GM12864 (cell line): Measurements from ENCODE around the gene TM4SF20.

ENCODE experiments used
- DNase-seq: peaks from one replicate; pipeline ENCODE4 v3.0.0-alpha.2; 2011; ENCODE audit warnings: low read depth
- H3K4me3 ChIP-seq: 2 replicates; pipeline ENCODE4 v1.5.1; 2011; ENCODE audit warnings: mild to moderate bottlenecking, low read depth, low read length, control low read depth
- TF ChIP-seq, protein P1 (sequence below): IDR thresholded peaks from 2 replicates; pipeline ENCODE4 v1.5.1; 2011; ENCODE audit warnings: low read depth, mild to moderate bottlenecking, moderate library complexity, low read length, control low read depth, inconsistent platforms; ENCODE audit errors: missing control alignments

Gene TM4SF20

DNA sequence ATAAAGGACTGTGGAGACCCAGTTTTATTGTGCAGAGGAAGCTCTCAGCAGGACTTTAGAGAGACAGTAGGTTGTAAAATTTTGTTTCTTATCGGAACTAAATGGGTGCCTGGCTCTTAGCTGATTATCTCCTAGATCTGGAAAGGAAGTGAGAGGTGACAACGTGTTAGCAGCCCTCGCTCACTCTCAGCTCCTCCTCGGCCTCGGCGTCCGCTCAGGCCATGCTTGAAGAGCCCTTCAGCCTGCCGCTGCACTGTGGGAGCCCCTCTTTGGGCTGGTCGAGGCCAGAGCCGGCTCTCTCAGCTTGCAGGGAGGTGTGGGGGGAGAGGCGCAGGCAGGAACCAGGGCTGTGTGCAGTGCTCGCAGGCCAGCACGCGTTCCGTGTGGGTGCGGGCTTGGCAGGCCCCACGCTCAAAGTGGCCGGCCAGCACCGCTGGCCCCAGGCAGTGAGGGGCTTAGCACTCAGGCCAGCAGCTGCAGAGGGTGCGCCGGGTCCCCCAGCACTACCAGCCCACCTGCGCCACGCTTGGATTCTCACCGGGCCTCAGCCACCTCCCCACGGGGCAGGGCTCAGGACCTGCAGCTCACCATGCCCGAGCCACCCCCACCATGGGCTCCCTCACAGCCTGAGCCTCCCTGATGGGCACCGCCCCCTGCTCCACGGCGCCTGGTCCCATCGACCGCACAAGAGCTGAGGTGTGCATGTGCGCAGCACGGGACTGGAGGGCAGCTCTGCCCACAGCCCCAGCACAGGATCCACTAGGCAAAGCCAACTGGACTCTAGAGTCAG, 58.6 kb downstream of the TM4SF20 start:
- no peak for DNase-seq
- TF ChIP-seq, protein P1, sequence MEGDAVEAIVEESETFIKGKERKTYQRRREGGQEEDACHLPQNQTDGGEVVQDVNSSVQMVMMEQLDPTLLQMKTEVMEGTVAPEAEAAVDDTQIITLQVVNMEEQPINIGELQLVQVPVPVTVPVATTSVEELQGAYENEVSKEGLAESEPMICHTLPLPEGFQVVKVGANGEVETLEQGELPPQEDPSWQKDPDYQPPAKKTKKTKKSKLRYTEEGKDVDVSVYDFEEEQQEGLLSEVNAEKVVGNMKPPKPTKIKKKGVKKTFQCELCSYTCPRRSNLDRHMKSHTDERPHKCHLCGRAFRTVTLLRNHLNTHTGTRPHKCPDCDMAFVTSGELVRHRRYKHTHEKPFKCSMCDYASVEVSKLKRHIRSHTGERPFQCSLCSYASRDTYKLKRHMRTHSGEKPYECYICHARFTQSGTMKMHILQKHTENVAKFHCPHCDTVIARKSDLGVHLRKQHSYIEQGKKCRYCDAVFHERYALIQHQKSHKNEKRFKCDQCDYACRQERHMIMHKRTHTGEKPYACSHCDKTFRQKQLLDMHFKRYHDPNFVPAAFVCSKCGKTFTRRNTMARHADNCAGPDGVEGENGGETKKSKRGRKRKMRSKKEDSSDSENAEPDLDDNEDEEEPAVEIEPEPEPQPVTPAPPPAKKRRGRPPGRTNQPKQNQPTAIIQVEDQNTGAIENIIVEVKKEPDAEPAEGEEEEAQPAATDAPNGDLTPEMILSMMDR: no peak
- no peak overlapping the region for H3K4me3 ChIP-seq

DNA sequence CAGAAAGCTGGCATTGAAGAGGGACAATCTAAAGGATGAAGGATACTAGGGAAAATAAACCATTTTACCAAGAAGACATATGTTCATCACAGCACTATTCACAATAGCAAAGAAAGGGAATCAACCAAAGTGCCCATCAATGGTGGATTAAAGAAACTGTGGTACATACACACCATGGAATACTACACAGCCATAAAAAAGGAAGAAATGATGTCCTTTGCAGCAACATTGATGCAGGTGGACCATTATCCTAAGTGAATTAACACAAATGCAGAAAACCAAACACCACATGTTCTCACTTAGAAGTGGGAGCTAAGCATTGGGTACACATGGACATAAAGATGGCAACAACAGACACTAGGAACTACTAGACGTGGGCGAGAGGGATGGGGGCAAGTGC, 61.3 kb downstream of the TM4SF20 start:
- TF ChIP-seq, protein P1: no peak
- DNase-seq: no peak
- H3K4me3 ChIP-seq: no peak overlapping the region

- TF ChIP-seq, protein P1: no peak
- no peak for DNase-seq
- H3K4me3 ChIP-seq: no peak overlapping the region
Observed at GRCh38 chr2:227313310-227313709, 65.8 kb downstream of the TM4SF20 start.

DNA sequence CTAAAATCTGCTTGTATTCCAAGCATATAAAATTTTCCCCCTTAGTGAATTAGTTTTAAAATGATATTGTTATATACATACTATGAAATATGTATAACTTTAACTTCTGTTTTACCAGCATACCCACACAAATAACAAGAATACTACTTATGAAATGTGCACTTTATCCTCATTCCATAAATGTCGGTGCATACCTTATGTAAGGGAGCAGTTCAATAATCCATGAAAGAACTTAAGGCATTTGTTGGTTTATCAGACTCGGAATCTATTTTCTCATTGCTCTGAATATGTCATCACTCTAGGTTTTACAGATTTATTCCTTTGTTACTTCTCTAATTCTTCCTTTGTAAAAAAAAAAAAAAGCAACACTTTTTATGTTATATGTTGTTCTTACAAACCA, 66.5 kb downstream of the TM4SF20 start:
- TF ChIP-seq, protein P1: no peak
- H3K4me3 ChIP-seq: no peak overlapping the region
- no peak for DNase-seq
